HEK293T (cell line): ENCODE measurements around the gene TMEM174.
A peak's percentile ranks its signal among the peaks of the same experiment; 100 is the strongest.
"Not testable (repeated sequence)": the region's sequence is repeated elsewhere in the genome, so short reads cannot be mapped to it uniquely, and the experiment has no call there.

Experiments used
- CTCF ChIA-PET: fragments of 350-600 bp; formaldehyde crosslinking; extraction: SDS; loops from one replicate; lab custom pipeline; 2021; ENCODE audit warnings: antibody characterized with exemption, inconsistent platforms; lab: Yijun Ruan, JAX
- POLR2A ChIA-PET: fragments of 350-600 bp; formaldehyde crosslinking; extraction: SDS; loops from one replicate; lab custom pipeline; 2020; ENCODE audit warnings: antibody characterized with exemption, inconsistent platforms; lab: Yijun Ruan, JAX
- DNase-seq: peaks from one replicate; pipeline ENCODE4 v3.0.0; 2012; ENCODE audit warnings: mixed read lengths; ENCODE audit errors: extremely low spot score
- ARNT ChIP-seq: fragments of 450-650 bp; IDR thresholded peaks from 2 replicates; pipeline ENCODE4 v1.6.1; 2017; ENCODE audit warnings: mild to moderate bottlenecking
- BHLHE40 ChIP-seq: fragments of 450-650 bp; IDR thresholded peaks from 2 replicates; pipeline ENCODE4 v1.6.1; 2016; ENCODE audit warnings: mild to moderate bottlenecking, moderate library complexity, borderline replicate concordance
- CTBP1 ChIP-seq: fragments of 450-650 bp; IDR thresholded peaks from 2 replicates; pipeline ENCODE4 v1.6.1; 2016; ENCODE audit warnings: borderline replicate concordance
- ELF4 ChIP-seq: fragments of 450-650 bp; IDR thresholded peaks from 2 replicates; pipeline ENCODE4 v1.6.1; 2017; ENCODE audit warnings: antibody characterized with exemption
- FOXA1 ChIP-seq: fragments of 450-650 bp; IDR thresholded peaks from 2 replicates; pipeline ENCODE4 v1.6.1; 2016; ENCODE audit warnings: mild to moderate bottlenecking
- FOXK2 ChIP-seq: fragments of 450-650 bp; IDR thresholded peaks from 2 replicates; pipeline ENCODE4 v1.6.1; 2016; ENCODE audit warnings: mild to moderate bottlenecking
- FOXM1 ChIP-seq: fragments of 450-650 bp; IDR thresholded peaks from 2 replicates; pipeline ENCODE4 v1.6.1; 2017; ENCODE audit warnings: mild to moderate bottlenecking, borderline replicate concordance
- HDGF ChIP-seq: fragments of 450-650 bp; IDR thresholded peaks from 2 replicates; pipeline ENCODE4 v1.6.1; 2017; ENCODE audit warnings: antibody characterized with exemption, borderline replicate concordance
- L3MBTL2 ChIP-seq: fragments of 450-650 bp; conservative IDR thresholded peaks from 2 replicates; pipeline ENCODE4 v1.6.1; 2016; ENCODE audit warnings: mild to moderate bottlenecking
- LEF1 ChIP-seq: fragments of 450-650 bp; IDR thresholded peaks from 2 replicates; pipeline ENCODE4 v1.6.1; 2017; ENCODE audit warnings: mild to moderate bottlenecking, borderline replicate concordance
- NFRKB ChIP-seq: fragments of 450-650 bp; IDR thresholded peaks from 2 replicates; pipeline ENCODE4 v1.6.1; 2016; ENCODE audit warnings: mild to moderate bottlenecking, moderate library complexity
- SP1 ChIP-seq: fragments of 450-650 bp; IDR thresholded peaks from 2 replicates; pipeline ENCODE4 v1.6.1; 2017
- SUZ12 ChIP-seq: fragments of 450-650 bp; IDR thresholded peaks from 2 replicates; pipeline ENCODE4 v1.6.1; 2016; ENCODE audit warnings: mild to moderate bottlenecking
- ZNF384 ChIP-seq: fragments of 450-650 bp; IDR thresholded peaks from 2 replicates; pipeline ENCODE4 v1.6.1; 2016
- TF ChIP-seq, protein P1 (sequence below): fragments of 450-650 bp; IDR thresholded peaks from 2 replicates; pipeline ENCODE4 v1.6.1; 2016

Gene TMEM174

DNA sequence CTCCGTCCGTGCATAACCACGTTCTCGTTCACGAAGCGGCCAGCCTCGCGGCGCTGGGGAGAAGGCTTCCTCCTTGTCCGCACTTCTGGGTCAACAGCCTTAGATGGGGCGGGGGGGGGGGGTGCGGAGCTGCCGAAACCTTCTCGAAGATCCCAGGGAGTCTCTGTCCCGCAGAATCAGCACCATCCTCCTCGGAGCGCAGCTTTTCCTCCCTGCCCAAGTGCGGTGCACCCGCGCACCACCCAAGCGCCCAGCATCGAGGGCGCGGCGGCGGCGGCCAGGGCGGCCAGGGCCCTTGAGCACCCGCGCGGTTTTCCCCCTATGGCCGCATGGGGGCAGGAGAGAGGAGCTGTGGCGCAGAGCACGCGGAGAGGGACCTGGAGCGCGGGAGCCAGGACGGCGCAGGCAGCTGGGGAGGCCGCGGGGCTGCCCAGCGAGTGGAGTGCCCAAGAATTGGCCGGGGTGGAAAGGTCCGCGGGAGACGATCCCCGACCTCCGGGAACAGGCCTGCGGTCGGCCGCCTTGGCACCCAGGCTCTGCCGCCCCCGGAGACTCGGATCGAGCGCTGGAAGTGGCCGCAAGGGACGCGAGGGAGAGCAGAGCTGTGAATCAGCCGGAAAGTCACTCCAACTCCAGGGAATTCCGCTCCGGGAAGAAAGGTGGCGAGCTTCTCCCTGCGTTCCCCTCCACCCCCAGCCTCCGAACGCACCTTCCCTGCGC lies 43.1 kb downstream of the TMEM174 start:
- ChIA-PET CTCF (interaction anchor here (0.6 to 2.3 kb wide), 29 partner anchors 9 to 290 kb away, joined by 3 to 10 read pairs (median 4); partner anchors contain the start of gene FOXD1), POLR2A (interaction anchor here (0.6 to 3.2 kb wide), 18 partner anchors 9 to 282 kb away, joined by 3 to 32 read pairs (median 4); partner anchors contain the start of genes BTF3, FOXD1 and TMEM171)
- no peak for TF ChIP-seq HDGF
- TF ChIP-seq CTBP1: peak; percentile 18; the same call in 1 of the 2 replicates
- no peak for TF ChIP-seq SUZ12
- peak; percentile 99 for TF ChIP-seq L3MBTL2
- no peak for TF ChIP-seq LEF1
- peak; percentile 89 for DNase-seq

DNA sequence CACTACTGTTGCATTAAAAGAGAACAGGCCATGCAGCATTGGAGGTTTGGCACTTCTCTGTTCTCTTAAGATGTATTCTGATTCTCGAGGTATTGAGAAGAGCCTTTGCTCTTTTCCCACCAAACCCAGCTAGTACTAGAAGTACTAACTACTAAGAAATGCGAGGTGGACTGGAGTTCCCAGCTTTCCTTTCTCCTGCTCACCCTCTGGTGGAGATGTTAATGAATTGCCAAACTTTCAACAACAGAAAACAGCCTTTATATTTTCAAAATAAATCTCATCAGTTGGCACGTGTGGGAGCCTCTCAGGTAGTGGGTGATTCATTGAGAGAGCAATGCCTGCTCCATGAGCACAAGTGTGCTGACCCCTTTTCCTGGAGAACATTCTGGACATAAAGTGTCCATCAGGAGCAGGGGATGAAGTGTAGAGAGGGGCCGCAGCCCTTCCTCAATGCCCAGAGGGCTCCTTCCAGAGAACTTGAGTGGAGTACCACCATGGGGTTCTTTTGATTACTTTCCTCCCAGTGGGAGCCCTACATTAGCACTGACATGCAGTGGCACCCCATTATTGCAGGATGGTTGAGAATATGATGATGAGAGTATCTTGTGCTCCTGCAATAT lies 45.7 kb downstream of the TMEM174 start:
- TF ChIP-seq HDGF (no peak), NFRKB (no peak), FOXK2 (no peak), ARNT (no peak), ELF4 (no peak), LEF1 (no peak), L3MBTL2 (no peak)
- POLR2A ChIA-PET: interaction anchor here (0.7 to 1.6 kb wide), 3 partner anchors 93 to 230 kb away, joined by 3 to 8 read pairs (median 4); partner anchors contain the start of gene FOXD1
- CTCF ChIA-PET: interaction anchor here (0.6 to 1.3 kb wide), 6 partner anchors 30 to 545 kb away, joined by 3 to 5 read pairs (median 3); no protein-coding TSS in a partner anchor
- DNase-seq: peak; percentile 39

DNA sequence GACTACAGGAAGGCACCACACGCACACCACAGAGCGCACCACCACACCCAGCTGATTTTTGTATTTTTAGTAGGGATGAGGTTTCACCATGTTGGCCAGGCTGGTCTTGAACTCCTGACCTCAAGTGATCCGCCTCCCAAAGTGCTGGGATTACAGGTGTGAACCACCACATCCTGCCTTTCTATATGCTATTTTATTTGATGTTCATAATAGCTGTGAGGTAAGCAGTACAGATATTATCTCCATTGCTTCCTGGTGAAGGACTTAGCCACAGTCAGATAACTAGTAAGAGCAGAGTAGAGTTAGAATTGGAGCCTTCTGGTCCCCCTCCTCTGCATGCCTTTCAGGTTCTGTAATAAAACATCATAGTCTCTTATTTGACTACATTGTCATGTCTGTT lies 46.3 kb downstream of the TMEM174 start:
- CTCF ChIA-PET, DNase-seq: not testable (repeated sequence)
- POLR2A ChIA-PET: interaction anchor here (1.6 kb wide), 1 partner anchor 229 kb away, joined by 8 read pairs; the partner anchor contains the start of gene FOXD1

DNA sequence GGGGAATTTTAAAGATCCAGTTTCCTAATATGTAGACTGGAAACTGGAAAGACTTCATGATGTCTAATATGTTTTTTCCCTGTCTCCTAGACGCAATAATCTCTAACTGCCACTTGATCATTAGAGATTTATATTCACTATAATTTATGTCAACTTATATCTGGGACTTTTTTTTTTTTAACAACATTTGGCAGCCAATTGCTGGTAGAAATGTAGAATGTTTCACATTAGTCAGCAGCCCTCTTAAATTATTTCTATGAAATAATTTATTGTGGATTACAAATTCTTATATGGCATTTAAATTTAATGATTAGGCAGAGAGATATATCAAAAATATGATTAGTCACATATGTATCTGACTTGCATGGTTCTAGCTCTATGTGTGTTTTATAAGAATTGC lies 48.2 kb downstream of the TMEM174 start:
- TF ChIP-seq SUZ12: no peak
- no peak for TF ChIP-seq BHLHE40
- no peak for TF ChIP-seq FOXA1
- no peak for TF ChIP-seq HDGF
- no peak for TF ChIP-seq SP1
- no peak for TF ChIP-seq ELF4
- TF ChIP-seq FOXM1: no peak
- TF ChIP-seq ZNF384: no peak
- TF ChIP-seq, protein P1, sequence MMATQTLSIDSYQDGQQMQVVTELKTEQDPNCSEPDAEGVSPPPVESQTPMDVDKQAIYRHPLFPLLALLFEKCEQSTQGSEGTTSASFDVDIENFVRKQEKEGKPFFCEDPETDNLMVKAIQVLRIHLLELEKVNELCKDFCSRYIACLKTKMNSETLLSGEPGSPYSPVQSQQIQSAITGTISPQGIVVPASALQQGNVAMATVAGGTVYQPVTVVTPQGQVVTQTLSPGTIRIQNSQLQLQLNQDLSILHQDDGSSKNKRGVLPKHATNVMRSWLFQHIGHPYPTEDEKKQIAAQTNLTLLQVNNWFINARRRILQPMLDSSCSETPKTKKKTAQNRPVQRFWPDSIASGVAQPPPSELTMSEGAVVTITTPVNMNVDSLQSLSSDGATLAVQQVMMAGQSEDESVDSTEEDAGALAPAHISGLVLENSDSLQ: no peak
- ChIA-PET CTCF (no interaction called here), POLR2A (no interaction called here)
- no peak for DNase-seq

DNA sequence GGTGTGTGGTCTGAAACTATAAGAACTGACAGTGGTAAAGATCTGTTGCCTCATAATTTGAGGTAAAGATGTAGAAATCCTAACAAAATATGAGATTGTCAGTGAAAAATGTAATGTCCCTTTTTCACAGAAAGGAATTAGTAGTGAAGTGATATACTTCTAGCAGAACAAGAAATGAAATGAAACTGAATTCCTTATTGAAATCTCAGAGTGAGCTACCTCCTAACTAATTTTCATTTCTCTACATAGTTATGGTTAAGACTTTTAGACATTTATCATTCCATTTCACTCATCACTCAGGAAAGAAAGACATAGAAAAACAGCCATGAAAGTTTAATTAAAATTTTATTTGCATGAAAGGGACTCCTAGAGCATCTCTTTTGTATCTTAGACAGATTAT lies 48.7 kb downstream of the TMEM174 start:
- no peak for DNase-seq
- TF ChIP-seq FOXA1 (no peak), FOXM1 (no peak), ELF4 (no peak), SP1 (no peak), HDGF (no peak), LEF1 (no peak)
- CTCF ChIA-PET: no interaction called here
- POLR2A ChIA-PET: no interaction called here

DNA sequence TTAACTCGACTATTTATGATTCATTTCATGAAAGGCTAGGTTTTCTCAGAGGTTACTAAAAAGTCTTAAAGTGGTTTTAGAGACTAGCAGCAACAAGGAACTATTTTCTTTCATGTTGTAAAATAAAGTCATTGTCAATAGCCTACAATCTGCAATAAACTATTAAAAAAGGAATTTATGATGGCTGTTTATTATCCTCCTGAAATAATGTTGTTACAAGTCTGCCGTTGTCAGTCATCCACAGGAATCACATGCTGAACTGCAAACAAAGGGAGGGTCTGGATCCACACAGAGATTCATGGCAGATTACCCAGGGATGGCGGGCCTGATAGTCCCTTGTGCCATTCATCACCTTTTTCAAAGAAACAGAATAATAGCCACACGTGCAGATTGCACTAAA lies 49.2 kb downstream of the TMEM174 start:
- DNase-seq: no peak
- ChIA-PET CTCF (no interaction called here), POLR2A (no interaction called here)
- TF ChIP-seq SUZ12: no peak
- TF ChIP-seq, protein P1: peak; percentile 72
